Measurements from ENCODE around the gene ATXN3.
A peak's percentile ranks its signal among the peaks of the same experiment; 100 is the strongest.
"Not testable (repeated sequence)": the region's sequence is repeated elsewhere in the genome, so short reads cannot be mapped to it uniquely, and the experiment has no call there.

The ATXN3 gene

GRCh38 chr14:92058006-92058917, 48.1 kb downstream of the ATXN3 start:
- no peak for DNase-seq (ENCODE audit: low spot score)

- no peak for DNase-seq (ENCODE audit: low spot score)
Observed at GRCh38 chr14:92049781-92050180, 56.6 kb downstream of the ATXN3 start.

- DNase-seq (ENCODE audit: low spot score): not testable (repeated sequence)
Observed at GRCh38 chr14:92049221-92049620, 57.2 kb downstream of the ATXN3 start.

DNA sequence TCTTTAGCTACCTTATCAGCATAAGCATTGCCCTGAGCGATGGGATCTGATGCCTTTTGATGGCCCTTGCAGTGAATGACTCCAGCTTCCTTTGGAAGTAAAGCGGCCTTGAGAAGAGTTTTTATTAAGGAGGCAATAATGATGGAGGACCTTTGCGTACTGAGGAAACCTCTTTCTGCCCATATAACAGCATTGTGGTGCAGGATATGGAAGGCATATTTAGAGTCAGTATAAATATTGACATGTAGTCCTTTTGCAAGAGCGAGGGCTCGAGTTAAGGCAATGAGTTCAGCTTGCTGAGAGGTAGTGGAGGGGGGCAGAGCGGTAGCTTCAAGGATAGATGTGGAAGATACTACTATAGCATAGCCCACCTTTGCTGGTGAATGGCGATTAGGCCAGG, 60.5 kb downstream of the ATXN3 start:
- not testable (repeated sequence) for DNase-seq (ENCODE audit: low spot score)

DNA sequence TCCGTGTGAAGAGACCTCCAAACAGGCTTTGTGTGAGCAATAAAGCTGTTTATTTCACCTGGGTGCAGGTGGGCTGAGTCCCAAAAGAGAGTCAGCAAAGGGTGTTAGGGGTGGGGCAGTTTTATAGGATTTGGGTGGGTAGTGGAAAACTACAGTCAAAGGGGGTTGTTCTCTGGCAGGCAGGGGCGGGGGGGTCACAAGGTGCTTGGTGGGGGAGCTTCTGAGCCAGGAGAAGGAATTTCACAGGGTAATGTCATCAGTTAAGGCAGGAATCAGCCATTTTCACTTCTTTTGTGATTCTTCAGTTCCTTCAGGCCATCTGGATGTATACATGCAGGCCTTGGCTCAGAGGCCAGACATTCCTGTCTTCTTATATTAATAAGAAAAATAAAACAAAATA, 64.6 kb downstream of the ATXN3 start:
- not testable (repeated sequence) for DNase-seq (ENCODE audit: low spot score)

DNA sequence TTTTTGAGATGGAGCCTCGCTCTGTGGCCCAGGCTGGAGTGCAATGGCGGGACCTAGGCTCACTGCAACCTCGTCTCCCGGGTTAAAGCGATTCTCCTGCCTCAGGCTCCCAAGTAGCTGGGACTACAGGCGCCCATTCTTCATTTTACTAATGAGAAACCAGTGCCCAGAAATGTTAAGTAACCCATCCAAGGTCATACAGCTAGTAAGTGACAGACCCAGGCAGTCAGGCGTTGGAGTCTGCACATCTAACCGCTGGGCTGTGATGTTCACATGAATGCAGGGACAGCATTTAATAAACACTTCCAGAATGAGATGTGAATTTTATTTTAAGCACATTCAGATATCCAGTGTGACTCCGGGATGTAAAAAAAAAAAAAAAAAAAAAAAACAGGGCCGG, 65.2 kb downstream of the ATXN3 start:
- DNase-seq (ENCODE audit: low spot score): no peak

DNA sequence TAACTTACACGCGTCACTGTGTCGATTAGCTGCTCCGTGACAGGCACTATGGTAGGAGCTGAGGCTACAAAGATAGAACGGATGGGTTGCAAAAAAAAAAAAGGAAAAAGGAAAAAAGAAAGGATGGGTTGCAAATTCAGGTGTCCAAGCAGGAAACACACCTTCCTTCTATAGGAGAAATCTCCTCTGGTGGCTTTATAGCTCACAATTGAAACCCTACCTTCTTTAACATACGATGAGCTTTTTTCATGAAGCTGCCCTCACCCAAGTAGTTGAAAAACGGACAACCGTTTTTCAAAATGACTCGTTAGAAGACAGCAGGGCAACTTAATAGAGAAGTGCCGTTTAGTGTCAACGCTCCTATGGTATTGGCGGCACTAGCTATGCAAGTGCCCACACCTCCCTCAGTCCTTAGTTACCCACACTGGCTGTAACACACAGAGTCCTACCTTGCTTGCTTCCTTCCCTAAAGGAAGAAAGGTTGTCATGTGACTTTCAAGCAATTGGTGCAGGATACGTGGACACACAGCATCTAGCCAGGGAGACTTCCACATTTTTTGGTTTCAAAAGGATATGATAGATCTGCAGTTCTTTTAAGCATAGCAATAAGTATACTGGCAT, 65.8 kb downstream of the ATXN3 start:
- peak; percentile 37 for DNase-seq (ENCODE audit: low spot score)

- peak; percentile 93 for DNase-seq (ENCODE audit: low spot score)
Observed at GRCh38 chr14:92039719-92040430, 66.5 kb downstream of the ATXN3 start, which contains the start of gene TRIP11. Gene TRIP11 (minus strand): TSS chr14:92040059. CDS start chr14:92039685, 374 bp downstream.

GRCh38 chr14:92039063-92039718, 67.2 kb downstream of the ATXN3 start:
- peak; percentile 57 for DNase-seq (ENCODE audit: low spot score)

- DNase-seq (ENCODE audit: low spot score): no peak
Observed at GRCh38 chr14:92037989-92038388, 68.4 kb downstream of the ATXN3 start.

DNA sequence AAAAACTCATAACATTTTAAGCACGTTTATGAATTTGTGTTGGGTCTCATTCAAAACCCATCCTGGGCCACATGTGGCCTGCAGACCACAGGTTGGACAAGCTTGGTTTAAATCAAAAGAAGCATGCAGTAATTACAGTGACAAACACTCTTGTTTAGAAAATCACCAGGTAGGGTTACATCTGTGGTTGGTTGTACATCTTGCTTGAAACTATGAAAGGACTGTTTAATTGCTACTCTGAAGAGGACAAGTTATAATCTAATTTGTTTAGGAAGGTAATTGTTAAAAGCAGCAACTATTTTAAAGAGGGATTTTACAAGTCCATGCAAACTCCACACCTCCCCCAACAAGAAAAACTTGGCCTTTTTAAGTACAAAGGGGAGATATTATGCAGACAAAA, 70.5 kb downstream of the ATXN3 start:
- no peak for DNase-seq (ENCODE audit: low spot score)

GRCh38 chr14:92033906-92034687, 72.3 kb downstream of the ATXN3 start:
- no peak for DNase-seq (ENCODE audit: low spot score)

DNA sequence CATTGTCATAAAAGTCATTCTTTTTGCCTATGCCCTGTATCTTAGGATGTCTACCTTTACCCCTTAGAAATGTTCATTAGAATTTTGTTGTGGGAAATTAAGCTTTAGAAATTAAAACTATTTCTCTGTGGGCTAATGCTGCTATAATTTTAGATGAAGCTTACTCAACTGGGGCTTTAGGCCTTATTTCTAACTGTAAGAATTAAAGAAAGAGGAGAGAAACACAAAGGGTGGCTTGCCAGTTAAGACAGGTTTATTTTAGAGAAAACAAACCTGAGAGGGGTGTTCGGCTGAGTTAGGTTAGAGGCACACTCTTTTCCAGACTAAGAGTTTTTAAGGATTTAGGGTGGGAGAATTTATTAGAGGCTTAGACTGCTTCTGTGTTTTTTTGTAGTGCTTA, 72.9 kb downstream of the ATXN3 start:
- no peak for DNase-seq (ENCODE audit: low spot score)

- DNase-seq (ENCODE audit: low spot score): no peak
Observed at GRCh38 chr14:92026548-92027190, 79.7 kb downstream of the ATXN3 start.

DNA sequence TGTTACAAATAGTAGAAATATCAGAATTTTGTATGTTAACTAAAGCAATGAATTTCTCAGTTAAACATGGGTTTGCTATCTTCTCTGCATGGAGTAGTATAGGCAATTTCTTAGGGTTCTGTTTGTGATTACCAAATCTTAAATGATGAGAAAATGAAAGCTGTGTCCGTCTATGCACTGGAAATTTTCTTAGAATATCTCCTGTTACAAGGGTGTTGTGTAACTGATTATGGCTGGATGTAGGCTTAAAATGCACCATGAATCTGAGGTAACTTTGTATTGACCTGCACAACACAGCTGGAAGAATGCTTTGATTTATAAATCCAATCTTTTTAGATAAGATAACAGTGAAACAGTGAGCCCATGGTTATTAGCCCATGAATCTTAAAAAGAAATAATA, 84.3 kb downstream of the ATXN3 start:
- no peak for DNase-seq (ENCODE audit: low spot score)

GRCh38 chr14:92021523-92021922, 84.9 kb downstream of the ATXN3 start:
- DNase-seq (ENCODE audit: low spot score): no peak

- DNase-seq (ENCODE audit: low spot score): no peak
Observed at GRCh38 chr14:92014040-92014439, 92.3 kb downstream of the ATXN3 start.

- no peak for DNase-seq (ENCODE audit: low spot score)
Observed at GRCh38 chr14:92012121-92012748, 94.1 kb downstream of the ATXN3 start.

GRCh38 chr14:92010644-92011043, 95.7 kb downstream of the ATXN3 start:
- DNase-seq (ENCODE audit: low spot score): no peak

DNA sequence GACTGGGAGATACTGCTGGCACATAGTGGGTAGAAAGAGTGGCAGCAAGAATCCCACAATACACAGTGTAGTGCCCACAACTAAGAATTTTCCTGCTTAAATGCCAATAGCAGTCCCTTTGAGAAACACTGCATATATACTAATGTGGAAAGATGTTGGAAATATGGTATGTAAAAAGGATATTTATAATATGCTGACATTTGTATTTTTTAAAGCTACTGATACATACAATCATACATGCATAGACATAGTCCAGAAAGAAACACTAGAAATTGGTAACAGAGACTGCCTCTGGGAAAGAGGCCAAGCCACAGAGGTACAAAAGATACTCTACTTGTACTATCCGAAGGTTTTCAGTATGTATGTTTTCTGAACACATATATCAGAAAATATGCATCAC, 96.8 kb downstream of the ATXN3 start:
- DNase-seq (ENCODE audit: low spot score): no peak

All from LoVo (cell line).